CD14-positive monocyte (primary cell): ENCODE results near the gene GSTM2. TPM values are rescaled to one million over a fixed set of nuclear protein-coding genes. Genes with fewer than 3 reads are reported as not detected.

Experiments used
- DNase-seq, 3 donors: peaks; one replicate each; pipeline ENCODE4 v3.0.0-alpha.2; 2011 to 2022
- H2AFZ ChIP-seq: 2 replicates; pipeline ENCODE4 v1.6.0; 2012; ENCODE audit warnings: mild to moderate bottlenecking, low read depth, low read length, inconsistent platforms; ENCODE audit not compliant: insufficient read depth, poor library complexity, severe bottlenecking
- H3K27ac ChIP-seq, 2 donors: 1 replicate in 1 of 2; 2 replicates in 1 of 2; pipeline ENCODE4 v1.5.1; 2012 to 2013; ENCODE audit warnings: low read length in 2 of 2, control low read depth in 1 of 2, inconsistent platforms in 1 of 2, low read depth in 1 of 2, mild to moderate bottlenecking in 1 of 2
- H3K27me3 ChIP-seq, 2 donors: one replicate each; pipeline versions ENCODE4 v1.6.0 to v1.6.1; 2011 to 2013; ENCODE audit warnings: low read length in 2 of 2; ENCODE audit not compliant: control insufficient read depth in 2 of 2, insufficient read depth in 2 of 2
- H3K36me3 ChIP-seq, 2 donors: replicated peaks in 1 of 2; 1 replicate in 1 of 2; 2 replicates in 1 of 2; pipeline versions ENCODE4 v1.5.1 to v1.6.1; 2012 to 2013; ENCODE audit warnings: low read length in 2 of 2, control low read depth in 1 of 2, inconsistent platforms in 1 of 2, mild to moderate bottlenecking in 1 of 2; ENCODE audit not compliant: insufficient read depth in 2 of 2, control insufficient read depth in 1 of 2
- H3K4me1 ChIP-seq, 2 donors: 1 replicate in 1 of 2; 2 replicates in 1 of 2; pipeline versions ENCODE4 v1.5.1 to v1.6.1; 2012 to 2013; ENCODE audit warnings: low read length in 2 of 2, control low read depth in 1 of 2, inconsistent platforms in 1 of 2, mild to moderate bottlenecking in 1 of 2, moderate library complexity in 1 of 2; ENCODE audit not compliant: insufficient read depth in 2 of 2, control insufficient read depth in 1 of 2
- H3K4me2 ChIP-seq: replicated peaks from 2 replicates; pipeline ENCODE3; 2012; ENCODE audit warnings: low read length, moderate library complexity, mild to moderate bottlenecking; ENCODE audit not compliant: poor library complexity, severe bottlenecking; ENCODE audit errors: extremely low read depth
- H3K4me3 ChIP-seq, 3 experiments: fragments of 200-600 bp in 1 of 3; sonication (generic) in 1 of 3; replicated peaks in 1 of 3; 1 replicate in 2 of 3; 2 replicates in 1 of 3; pipeline ENCODE4 v1.5.1; 2011 to 2013; ENCODE audit warnings: low read length in 3 of 3, mild to moderate bottlenecking in 3 of 3, control low read depth in 2 of 3, low read depth in 2 of 3, inconsistent platforms in 1 of 3, moderate library complexity in 1 of 3
- H3K79me2 ChIP-seq: 2 replicates; pipeline ENCODE4 v1.6.0; 2012; ENCODE audit warnings: mild to moderate bottlenecking, control low read depth, inconsistent platforms, low read length, moderate library complexity; ENCODE audit not compliant: insufficient read depth
- H3K9ac ChIP-seq: 2 replicates; pipeline ENCODE4 v1.6.0; 2017; ENCODE audit warnings: low read length, mild to moderate bottlenecking; ENCODE audit not compliant: insufficient read depth, poor library complexity, severe bottlenecking
- H3K9me3 ChIP-seq, 2 donors: replicated peaks in 1 of 2; 1 replicate in 1 of 2; 2 replicates in 1 of 2; pipeline versions ENCODE4 v1.5.1 to v1.6.1; 2012 to 2013; ENCODE audit warnings: low read length in 2 of 2, control low read depth in 1 of 2; ENCODE audit not compliant: control insufficient read depth in 1 of 2, insufficient read depth in 1 of 2
- H4K20me1 ChIP-seq: 2 replicates; pipeline ENCODE4 v1.6.0; 2012; ENCODE audit warnings: mild to moderate bottlenecking, low read length, control low read depth, moderate library complexity; ENCODE audit not compliant: insufficient read depth
- H3K27ac Mint-ChIP-seq, 7 donors: one replicate each; pipeline ENCODE4 v1.8.0; 2020; ENCODE audit warnings: mild to moderate bottlenecking in 7 of 7, mixed read lengths in 7 of 7, moderate library complexity in 6 of 7, inconsistent platforms in 2 of 7
- H3K27me3 Mint-ChIP-seq, 3 donors: one replicate each; pipeline ENCODE4 v1.8.0; 2021 to 2022; ENCODE audit warnings: low read depth in 3 of 3, mild to moderate bottlenecking in 3 of 3, mixed read lengths in 3 of 3, moderate library complexity in 3 of 3, inconsistent platforms in 1 of 3
- H3K36me3 Mint-ChIP-seq, 2 donors: one replicate each; pipeline ENCODE4 v1.8.0; 2020; ENCODE audit warnings: mixed read lengths in 2 of 2, inconsistent platforms in 1 of 2, mild to moderate bottlenecking in 1 of 2
- H3K4me1 Mint-ChIP-seq: one replicate; pipeline ENCODE4 v1.8.0; 2020; ENCODE audit warnings: mild to moderate bottlenecking, mixed read lengths
- H3K4me3 Mint-ChIP-seq, 2 donors: one replicate each; pipeline ENCODE4 v1.8.0; 2020; ENCODE audit warnings: mild to moderate bottlenecking in 2 of 2, mixed read lengths in 2 of 2, moderate library complexity in 1 of 2
- H3K9me3 Mint-ChIP-seq, 7 donors: one replicate each; pipeline ENCODE4 v1.8.0; 2020 to 2022; ENCODE audit warnings: mixed read lengths in 7 of 7, mild to moderate bottlenecking in 6 of 7, moderate library complexity in 6 of 7, inconsistent platforms in 2 of 7
- CTCF ChIP-seq: fragments of 200-600 bp; IDR thresholded peaks from one replicate; pipeline ENCODE4 v1.8.0; 2022; ENCODE audit warnings: antibody characterized with exemption, mild to moderate bottlenecking
- WGBS: methylation state at CpG from one replicate; pipeline ENCODE4 v1.1.5; 2013; ENCODE audit warnings: missing lambda C conversion rate; ENCODE audit not compliant: insufficient coverage; 5-methylcytosine and 5-hydroxymethylcytosine counted together
- intact Hi-C, 2 donors: fragments of 100-400 bp; cut with micrococcal nuclease; formaldehyde crosslinking; loops; one replicate each; pipeline versions ENCODE4 v1.15.0 to v1.15.1; 2023
- polyA plus RNA-seq, 3 donors: library from polyadenylated mRNA; depleted of rRNA in 1 of 3; unstranded in 2 of 3; stranded (reverse) in 1 of 3; fragments of 300-500 nt in 2 of 3; fragments of >200 nt in 1 of 3; fragmentation: Illumina TruSeq in 2 of 3; gene quantifications; 1 replicate in 2 of 3; 2 replicates in 1 of 3; pipeline ENCODE4 v1.2.3, GENCODE V29; 2012 to 2021

Gene GSTM2
- polyA plus RNA-seq, 3 donors = 1.5 to 12.0 (median 6.3) TPM

GRCh38 chr1:109716570-109717090, 48.8 kb downstream of the GSTM2 start:
- Mint-ChIP-seq H3K9me3 (no peaks in the 10 kb centered on the region), H3K36me3 (no peaks in the 10 kb centered on the region), H3K27me3 (peaks cover 3 to 12% (median 10%) of the 10 kb centered on the region in 3 donors), H3K4me3 (no peak overlapping the region), H3K4me1 (peaks cover 16% of the 10 kb centered on the region), H3K27ac (no peak overlapping the region)
- Histone ChIP-seq H3K27me3 (peaks cover 0 to 10% of the 10 kb centered on the region in 2 donors), H3K4me2 (no peak overlapping the region), H3K27ac (no peak overlapping the region), H3K79me2 (no peaks in the 10 kb centered on the region), H3K36me3 (no peaks in the 10 kb centered on the region), H4K20me1 (no peaks in the 10 kb centered on the region), H3K9ac (no peak overlapping the region), H2AFZ (no peak overlapping the region), H3K4me1 (peaks cover 7 to 8% of the 10 kb centered on the region in 2 donors), H3K9me3 (no peaks in the 10 kb centered on the region), H3K4me3 (no peak overlapping the region)
- 80% methylated on average over 1 of the region's 3 CpGs for WGBS
- TF ChIP-seq CTCF = no peak
- intact Hi-C loops = no loop called here
- DNase-seq = no peak

GRCh38 chr1:109717729-109718128, 49.9 kb downstream of the GSTM2 start:
- H3K9me3 Mint-ChIP-seq = peaks cover 0 to 2% (median 0%) of the 10 kb centered on the region in 7 donors
- no peak overlapping the region for H3K4me2 ChIP-seq
- peaks cover 0 to 4% (median 0%) of the 10 kb centered on the region in 3 donors for H3K27me3 Mint-ChIP-seq
- no peaks in the 10 kb centered on the region for H3K27me3 ChIP-seq
- H3K4me1 Mint-ChIP-seq = peaks cover 7% of the 10 kb centered on the region
- H3K79me2 ChIP-seq = no peaks in the 10 kb centered on the region
- no peak overlapping the region for H3K27ac Mint-ChIP-seq
- no peak overlapping the region for H3K4me3 ChIP-seq
- no peak for DNase-seq
- H3K36me3 Mint-ChIP-seq = no peaks in the 10 kb centered on the region
- no peak overlapping the region for H3K27ac ChIP-seq
- TF ChIP-seq CTCF = no peak
- H3K4me1 ChIP-seq = no peaks in the 10 kb centered on the region
- H3K9me3 ChIP-seq = no peaks in the 10 kb centered on the region
- no peak overlapping the region for H3K9ac ChIP-seq
- intact Hi-C loops = no loop called here
- H3K4me3 Mint-ChIP-seq = no peak overlapping the region
- no peaks in the 10 kb centered on the region for H4K20me1 ChIP-seq
- no peak overlapping the region for H2AFZ ChIP-seq
- no peaks in the 10 kb centered on the region for H3K36me3 ChIP-seq
- WGBS = 100% methylated on average over 2 of the region's 5 CpGs
